Smooth muscle cell (in vitro differentiated cells): ENCODE measurements around the gene SC5D. TPM values are rescaled to one million over a fixed set of nuclear protein-coding genes. Genes with fewer than 3 reads are reported as not detected.

ENCODE experiments used
- DNase-seq: peaks from one replicate; lab custom pipeline; 2025; ENCODE audit not compliant: unreplicated experiment; lab: John Stamatoyannopoulos, UW
- H2AFZ ChIP-seq: fragments of 200-600 bp; sonication (generic); 2 replicates; pipeline ENCODE4 v1.6.0; 2016; ENCODE audit warnings: antibody characterized with exemption, low read depth, mild to moderate bottlenecking
- H3F3A ChIP-seq: fragments of 200-600 bp; sonication (generic); 2 replicates; pipeline ENCODE4 v1.6.0; 2017; ENCODE audit warnings: antibody characterized with exemption, low read depth
- H3K27ac ChIP-seq: fragments of 200-600 bp; sonication (generic); 2 replicates; pipeline ENCODE4 v1.5.1; 2016; ENCODE audit warnings: low read depth, mild to moderate bottlenecking
- H3K27me3 ChIP-seq: fragments of 200-600 bp; sonication (generic); 2 replicates; pipeline ENCODE4 v1.6.1; 2016; ENCODE audit warnings: low read depth, mild to moderate bottlenecking
- H3K36me3 ChIP-seq: fragments of 200-600 bp; sonication (generic); 2 replicates; pipeline ENCODE4 v1.5.1; 2016; ENCODE audit warnings: low read depth
- H3K4me1 ChIP-seq: fragments of 200-600 bp; sonication (generic); 2 replicates; pipeline ENCODE4 v1.5.1; 2016; ENCODE audit warnings: low read depth
- H3K4me2 ChIP-seq: fragments of 200-600 bp; sonication (generic); 2 replicates; pipeline ENCODE4 v1.6.0; 2016; ENCODE audit warnings: mild to moderate bottlenecking
- H3K4me3 ChIP-seq: fragments of 200-600 bp; sonication (generic); 2 replicates; pipeline ENCODE4 v1.5.1; 2016; ENCODE audit warnings: mild to moderate bottlenecking
- H3K79me2 ChIP-seq: fragments of 200-600 bp; sonication (generic); 2 replicates; pipeline ENCODE4 v1.6.0; 2016; ENCODE audit warnings: low read depth, mild to moderate bottlenecking
- H3K9ac ChIP-seq: fragments of 200-600 bp; sonication (generic); 2 replicates; pipeline ENCODE4 v1.6.0; 2016; ENCODE audit warnings: low read depth
- H3K9me3 ChIP-seq: fragments of 200-600 bp; sonication (generic); replicated peaks from 2 replicates; pipeline ENCODE4 v1.5.1; 2016; ENCODE audit warnings: low read depth
- H4K20me1 ChIP-seq: fragments of 200-600 bp; sonication (generic); 2 replicates; pipeline ENCODE4 v1.6.0; 2016; ENCODE audit warnings: low read depth
- CTCF ChIP-seq: fragments of 200-600 bp; sonication (generic); IDR thresholded peaks from 2 replicates; pipeline ENCODE4 v1.5.1; 2017; ENCODE audit warnings: borderline replicate concordance, mild to moderate bottlenecking, antibody characterized with exemption; ENCODE audit not compliant: insufficient read depth, poor library complexity, severe bottlenecking
- WGBS: methylation state at CpG from one replicate; pipeline ENCODE4 v1.1.7; 2016; ENCODE audit warnings: low lambda C conversion rate; 5-methylcytosine and 5-hydroxymethylcytosine counted together
- polyA plus RNA-seq: library from polyadenylated mRNA; unstranded; fragments of >200 nt; fragmentation: Nextera tagmentation; extraction: Ambion mirVana; gene quantifications from 2 replicates; pipeline ENCODE4 v1.2.1, GENCODE V29; 2016
- total RNA-seq: library from RNA; depleted of rRNA; stranded (reverse); fragments of >200 nt; gene quantifications from 2 replicates; pipeline ENCODE4 v1.2.3, GENCODE V29; 2014

The SC5D gene
- total and polyA plus RNA-seq, 2 experiments from 2014 or later: 59.5 to 138 TPM

- Histone ChIP-seq H3K4me3 (no peak overlapping the region), H3K9me3 (no peaks in the 10 kb centered on the region), H3K4me1 (no peaks in the 10 kb centered on the region), H3K4me2 (no peak overlapping the region), H3F3A (no peaks in the 10 kb centered on the region), H3K36me3 (no peaks in the 10 kb centered on the region), H3K9ac (no peak overlapping the region), H3K79me2 (no peaks in the 10 kb centered on the region), H2AFZ (no peak overlapping the region), H4K20me1 (no peaks in the 10 kb centered on the region), H3K27me3 (no peaks in the 10 kb centered on the region), H3K27ac (no peak overlapping the region)
- no peak for TF ChIP-seq CTCF
- no peak for DNase-seq
Measured at GRCh38 chr11:121344824-121345223, 52.3 kb downstream of the SC5D start.

- Histone ChIP-seq H3K4me2 (no peak overlapping the region), H3K36me3 (no peaks in the 10 kb centered on the region), H3K27ac (no peak overlapping the region), H3K27me3 (no peaks in the 10 kb centered on the region), H3K4me1 (no peaks in the 10 kb centered on the region), H3K9me3 (no peaks in the 10 kb centered on the region), H2AFZ (no peak overlapping the region), H4K20me1 (no peaks in the 10 kb centered on the region), H3K9ac (no peak overlapping the region), H3K4me3 (no peak overlapping the region), H3K79me2 (no peaks in the 10 kb centered on the region), H3F3A (no peaks in the 10 kb centered on the region)
- DNase-seq: no peak
- no peak for TF ChIP-seq CTCF
- 89% methylated on average over 2 of the region's 2 CpGs for WGBS
Measured at GRCh38 chr11:121347094-121347493, 54.5 kb downstream of the SC5D start.

DNA sequence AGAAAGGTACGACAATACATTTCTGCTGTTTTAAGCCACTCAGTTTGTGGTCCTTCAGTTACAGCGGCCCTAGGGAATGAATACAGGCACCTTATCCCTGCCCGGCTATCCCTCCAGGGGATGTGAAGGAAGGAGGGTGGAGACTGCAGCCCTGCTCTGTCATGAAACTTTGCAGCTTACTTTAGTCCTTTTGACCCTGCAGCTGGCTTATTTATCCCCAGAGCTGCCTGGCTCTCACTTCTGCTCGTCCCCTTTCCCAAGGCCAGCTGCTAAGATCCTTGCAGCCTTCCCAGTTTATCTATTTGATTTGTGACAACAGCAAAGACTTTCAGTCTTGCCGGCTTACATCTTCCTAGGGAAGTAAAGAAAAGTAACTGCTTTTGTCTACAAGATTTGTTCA is 55.2 kb downstream of the SC5D start:
- WGBS: 68% methylated on average over 5 of the region's 5 CpGs
- TF ChIP-seq CTCF: no peak

GRCh38 chr11:121348220-121348875 is 55.8 kb downstream of the SC5D start:
- Histone ChIP-seq H3K9ac (no peak overlapping the region), H3K36me3 (no peaks in the 10 kb centered on the region), H3K79me2 (no peaks in the 10 kb centered on the region), H3K27me3 (no peaks in the 10 kb centered on the region), H3F3A (no peaks in the 10 kb centered on the region), H3K4me1 (no peaks in the 10 kb centered on the region), H2AFZ (no peak overlapping the region), H3K4me2 (no peak overlapping the region), H3K27ac (no peak overlapping the region), H4K20me1 (no peaks in the 10 kb centered on the region), H3K4me3 (no peak overlapping the region), H3K9me3 (no peaks in the 10 kb centered on the region)
- 89% methylated on average over 7 of the region's 7 CpGs for WGBS
- TF ChIP-seq CTCF: no peak
- no peak for DNase-seq

More for the DNA sequence above, 55.2 kb downstream of the SC5D start:
- H3K9me3 ChIP-seq: no peaks in the 10 kb centered on the region
- H2AFZ ChIP-seq: no peak overlapping the region
- no peak overlapping the region for H3K4me2 ChIP-seq
- no peak overlapping the region for H3K9ac ChIP-seq
- no peaks in the 10 kb centered on the region for H3F3A ChIP-seq
- H3K4me1 ChIP-seq: no peaks in the 10 kb centered on the region
- DNase-seq: no peak
- H3K27ac ChIP-seq: no peak overlapping the region
- H3K4me3 ChIP-seq: no peak overlapping the region
- H4K20me1 ChIP-seq: no peaks in the 10 kb centered on the region
- H3K79me2 ChIP-seq: no peaks in the 10 kb centered on the region
- H3K36me3 ChIP-seq: no peaks in the 10 kb centered on the region
- no peaks in the 10 kb centered on the region for H3K27me3 ChIP-seq
